HCT116 (cell line): ENCODE results near the gene RNF214. TPM values are rescaled to one million over a fixed set of nuclear protein-coding genes. Genes with fewer than 3 reads are reported as not detected.

Experiments
- ATAC-seq: fragments of 200-7000 bp; cut with Tn5 transposase; 2 replicates; pipeline ENCODE4 v1.9.1; 2020; ENCODE audit warnings: mild to moderate bottlenecking, moderate library complexity
- BruUV-seq: library from RNA; stranded (reverse); fragments of 400-500 nt; replicated peaks from 2 replicates; lab custom pipeline; 2021; lab: Mats Ljungman, UMichigan
- CTCF ChIA-PET: fragments of 300-600 bp; sonication (Branson Sonifier 250); formaldehyde crosslinking; loops from one replicate; lab custom pipeline; 2021; ENCODE audit warnings: antibody characterized with exemption; lab: Charles Lee
- POLR2A ChIA-PET: fragments of 300-600, 350-600 bp; sonication (Branson Sonifier 250); formaldehyde crosslinking; loops from one replicate; lab custom pipeline; 2021; ENCODE audit warnings: antibody characterized with exemption; lab: Charles Lee
- RAD21 ChIA-PET, 2 experiments: fragments of 300-600 bp; sonication (Branson Sonifier 250); formaldehyde crosslinking; loops; one replicate each; lab custom pipeline; 2023; ENCODE audit warnings: low total read pairs in 2 of 2; ENCODE audit not compliant: uncharacterized antibody in 2 of 2, unreplicated experiment in 2 of 2, low non-redundant PET in 1 of 2; lab: Charles Lee
- DNase-seq: peaks from one replicate; pipeline ENCODE4 v3.0.0-alpha.2; 2010; ENCODE audit warnings: low read depth, low spot score
- H2AFZ ChIP-seq: fragments of 200-600 bp; shearing (Covaris generic), sonication (generic); 2 replicates; pipeline ENCODE4 v1.6.1; 2017; ENCODE audit warnings: low read depth, mixed run types, mixed read lengths, antibody characterized with exemption, low read length; ENCODE audit not compliant: poor library complexity, severe bottlenecking
- H3K27ac ChIP-seq: 2 replicates; pipeline ENCODE4 v1.5.1; 2012; ENCODE audit warnings: low read depth, low read length
- H3K27me3 ChIP-seq: fragments of 200-600 bp; sonication (generic); 2 replicates; pipeline ENCODE4 v1.6.1; 2016; ENCODE audit warnings: mixed run types, low read length, mixed read lengths; ENCODE audit not compliant: insufficient read depth
- H3K36me3 ChIP-seq, 2 experiments: fragments of 200-500 bp in 1 of 2; fragments of 200-600 bp in 1 of 2; sonication (Bioruptor generic) in 1 of 2; sonication (generic) in 1 of 2; 2 replicates each; pipeline versions ENCODE4 v1.5.1 to v1.6.1; 2014 to 2016; ENCODE audit warnings: low read length in 2 of 2, inconsistent platforms in 1 of 2, mixed read lengths in 1 of 2, mixed run types in 1 of 2; ENCODE audit not compliant: insufficient read depth in 2 of 2, control insufficient read depth in 1 of 2
- H3K4me1 ChIP-seq, 2 experiments: fragments of 200-600 bp in 1 of 2; sonication (generic) in 1 of 2; 2 replicates each; pipeline versions ENCODE4 v1.5.1 to v1.6.1; 2012 to 2017; ENCODE audit warnings: low read length in 2 of 2, inconsistent platforms in 1 of 2, mild to moderate bottlenecking in 1 of 2, mixed read lengths in 1 of 2, mixed run types in 1 of 2, moderate library complexity in 1 of 2; ENCODE audit not compliant: insufficient read depth in 2 of 2, control insufficient read depth in 1 of 2
- H3K4me2 ChIP-seq: fragments of 200-600 bp; sonication (generic); 2 replicates; pipeline ENCODE4 v1.6.1; 2017; ENCODE audit warnings: mixed run types, low read length, mixed read lengths
- H3K4me3 ChIP-seq, 2 experiments: fragments of 200-600 bp in 1 of 2; sonication (generic) in 1 of 2; replicated peaks in 1 of 2; 2 replicates each; pipeline ENCODE4 v1.5.1; 2011 to 2016; ENCODE audit warnings: low read length in 2 of 2, control low read depth in 1 of 2, low read depth in 1 of 2, mild to moderate bottlenecking in 1 of 2, mixed read lengths in 1 of 2, mixed run types in 1 of 2
- H3K79me2 ChIP-seq: fragments of 200-600 bp; sonication (generic); 2 replicates; pipeline ENCODE4 v1.6.1; 2017; ENCODE audit warnings: mild to moderate bottlenecking, mixed run types, low read length, moderate library complexity, mixed read lengths; ENCODE audit not compliant: insufficient read depth
- H3K9ac ChIP-seq: fragments of 200-600 bp; sonication (generic); 2 replicates; pipeline ENCODE4 v1.6.1; 2016; ENCODE audit warnings: low read length, mixed read lengths
- H3K9me2 ChIP-seq: fragments of 200-600 bp; sonication (generic), shearing (Covaris generic); 2 replicates; pipeline ENCODE4 v1.6.1; 2017; ENCODE audit warnings: mixed run types, mild to moderate bottlenecking, moderate library complexity; ENCODE audit not compliant: insufficient read depth
- H3K9me3 ChIP-seq, 2 experiments: fragments of 200-500 bp in 1 of 2; fragments of 200-600 bp in 1 of 2; sonication (Bioruptor generic) in 1 of 2; sonication (generic) in 1 of 2; 2 replicates each; pipeline ENCODE4 v1.6.1; 2014 to 2017; ENCODE audit warnings: low read length in 2 of 2, mixed read lengths in 2 of 2, inconsistent platforms in 1 of 2, low read depth in 1 of 2, mild to moderate bottlenecking in 1 of 2, mixed run types in 1 of 2, moderate library complexity in 1 of 2; ENCODE audit not compliant: control insufficient read depth in 1 of 2, insufficient read depth in 1 of 2
- H4K20me1 ChIP-seq: fragments of 200-600 bp; sonication (generic), shearing (Covaris generic); 2 replicates; pipeline ENCODE4 v1.6.1; 2017; ENCODE audit warnings: mixed run types, mild to moderate bottlenecking, moderate library complexity; ENCODE audit not compliant: insufficient read depth
- CBX3 ChIP-seq: IDR thresholded peaks from 2 replicates; pipeline ENCODE4 v1.6.1; 2012; ENCODE audit warnings: low read depth
- EZH2phosphoT487 ChIP-seq: fragments of 200-600 bp; IDR thresholded peaks from 2 replicates; pipeline ENCODE4 v1.6.1; 2018; ENCODE audit warnings: antibody characterized with exemption, borderline replicate concordance
- SP1 ChIP-seq: IDR thresholded peaks from 2 replicates; pipeline ENCODE4 v1.6.1; 2012; ENCODE audit warnings: low read depth
- SRF ChIP-seq: IDR thresholded peaks from 2 replicates; pipeline ENCODE4 v1.6.1; 2012; ENCODE audit warnings: low read depth
- TCF7L2 ChIP-seq: IDR thresholded peaks from 2 replicates; pipeline ENCODE4 v1.7.0; 2011; ENCODE audit warnings: borderline replicate concordance, inconsistent platforms; ENCODE audit not compliant: insufficient read depth, insufficient read length; ENCODE audit errors: extremely low read depth
- intact Hi-C: fragments of 100-400 bp; cut with micrococcal nuclease; formaldehyde crosslinking; loops from 2 replicates; pipeline ENCODE4 v1.10.0; 2022
- total RNA-seq: library from RNA; stranded (reverse); gene quantifications from one replicate; pipeline ENCODE4 v1.2.1, GENCODE V29; 2021; ENCODE audit not compliant: unreplicated experiment
- TF ChIP-seq, protein P1 (sequence below): IDR thresholded peaks from 2 replicates; pipeline ENCODE4 v1.6.1; 2012; ENCODE audit warnings: low read depth

Gene RNF214
- total RNA-seq, 1 experiment from 2014 or later: 29.3 TPM

DNA sequence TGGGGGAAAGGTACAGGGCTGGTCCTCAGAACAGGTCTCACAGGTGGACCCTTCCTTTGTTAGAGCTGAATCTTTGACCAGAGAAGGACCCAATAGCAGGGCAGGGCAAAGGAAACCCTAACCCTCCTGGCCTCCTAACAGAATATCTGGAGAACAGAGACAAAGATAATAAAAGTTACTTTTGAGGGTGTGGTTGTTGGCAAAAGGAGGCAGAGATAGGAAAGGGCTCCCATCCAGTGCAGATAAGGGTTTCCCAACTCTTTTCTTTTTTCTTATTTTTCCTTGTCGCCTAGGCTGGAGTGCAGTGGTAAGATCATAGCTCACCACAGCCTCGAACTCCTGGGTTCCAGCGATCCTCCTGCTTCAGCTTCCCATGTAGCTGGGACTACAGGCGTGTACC lies 12.5 kb upstream of the RNF214 start:
- CTCF ChIA-PET: interaction anchor here (2.6 kb wide), 1 partner anchor 12 kb away, joined by 10 read pairs; the partner anchor contains the start of genes PCSK7 and RNF214
- no peak overlapping the region for H3K4me2 ChIP-seq
- intact Hi-C loops: no loop called here
- no peak overlapping the region for H2AFZ ChIP-seq
- H3K79me2 ChIP-seq: no peaks in the 10 kb centered on the region
- peaks cover 9 to 14% of the 10 kb centered on the region in 2 experiments; a peak in 3 of 4 replicates for H3K36me3 ChIP-seq
- RAD21 ChIA-PET: no interaction called here
- ATAC-seq: no peak
- no peak for TF ChIP-seq EZH2phosphoT487
- TF ChIP-seq TCF7L2: no peak
- TF ChIP-seq, protein P1, sequence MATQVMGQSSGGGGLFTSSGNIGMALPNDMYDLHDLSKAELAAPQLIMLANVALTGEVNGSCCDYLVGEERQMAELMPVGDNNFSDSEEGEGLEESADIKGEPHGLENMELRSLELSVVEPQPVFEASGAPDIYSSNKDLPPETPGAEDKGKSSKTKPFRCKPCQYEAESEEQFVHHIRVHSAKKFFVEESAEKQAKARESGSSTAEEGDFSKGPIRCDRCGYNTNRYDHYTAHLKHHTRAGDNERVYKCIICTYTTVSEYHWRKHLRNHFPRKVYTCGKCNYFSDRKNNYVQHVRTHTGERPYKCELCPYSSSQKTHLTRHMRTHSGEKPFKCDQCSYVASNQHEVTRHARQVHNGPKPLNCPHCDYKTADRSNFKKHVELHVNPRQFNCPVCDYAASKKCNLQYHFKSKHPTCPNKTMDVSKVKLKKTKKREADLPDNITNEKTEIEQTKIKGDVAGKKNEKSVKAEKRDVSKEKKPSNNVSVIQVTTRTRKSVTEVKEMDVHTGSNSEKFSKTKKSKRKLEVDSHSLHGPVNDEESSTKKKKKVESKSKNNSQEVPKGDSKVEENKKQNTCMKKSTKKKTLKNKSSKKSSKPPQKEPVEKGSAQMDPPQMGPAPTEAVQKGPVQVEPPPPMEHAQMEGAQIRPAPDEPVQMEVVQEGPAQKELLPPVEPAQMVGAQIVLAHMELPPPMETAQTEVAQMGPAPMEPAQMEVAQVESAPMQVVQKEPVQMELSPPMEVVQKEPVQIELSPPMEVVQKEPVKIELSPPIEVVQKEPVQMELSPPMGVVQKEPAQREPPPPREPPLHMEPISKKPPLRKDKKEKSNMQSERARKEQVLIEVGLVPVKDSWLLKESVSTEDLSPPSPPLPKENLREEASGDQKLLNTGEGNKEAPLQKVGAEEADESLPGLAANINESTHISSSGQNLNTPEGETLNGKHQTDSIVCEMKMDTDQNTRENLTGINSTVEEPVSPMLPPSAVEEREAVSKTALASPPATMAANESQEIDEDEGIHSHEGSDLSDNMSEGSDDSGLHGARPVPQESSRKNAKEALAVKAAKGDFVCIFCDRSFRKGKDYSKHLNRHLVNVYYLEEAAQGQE: no peak
- no peak for TF ChIP-seq CBX3
- TF ChIP-seq, all 23 proteins: peak for 0
- H3K27me3 ChIP-seq: no peaks in the 10 kb centered on the region
- no peak overlapping the region for H3K4me3 ChIP-seq
- no peak for DNase-seq
- H3K9ac ChIP-seq: no peak overlapping the region
- H4K20me1 ChIP-seq: no peaks in the 10 kb centered on the region
- H3K4me1 ChIP-seq: peaks cover 10 to 20% of the 10 kb centered on the region in 2 experiments
- BruUV-seq: no TSS peak
- H3K9me2 ChIP-seq: no peaks in the 10 kb centered on the region
- no peak overlapping the region for H3K27ac ChIP-seq
- H3K9me3 ChIP-seq: no peaks in the 10 kb centered on the region
- POLR2A ChIA-PET: no interaction called here

DNA sequence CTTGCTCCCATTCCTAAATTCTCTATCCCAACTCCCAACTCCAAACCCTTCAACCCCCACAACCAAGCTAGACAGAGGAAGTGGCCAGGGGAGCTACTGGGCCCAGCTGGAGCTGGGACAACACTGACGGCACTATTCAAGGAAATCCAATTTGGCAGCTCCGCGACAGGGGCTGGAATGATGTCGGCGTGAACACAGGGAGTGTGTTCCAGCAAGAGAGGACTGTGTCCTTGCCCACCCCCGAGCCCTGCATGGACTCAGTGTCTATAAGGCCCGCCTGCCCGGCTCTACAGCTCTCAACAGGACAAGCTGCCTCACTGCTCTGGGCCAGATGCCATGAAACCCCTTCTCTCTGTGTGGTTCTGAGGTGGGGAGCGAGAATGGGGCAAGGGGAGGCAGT lies 11.9 kb upstream of the RNF214 start:
- Histone ChIP-seq H3K79me2 (no peaks in the 10 kb centered on the region), H3K27ac (no peak overlapping the region), H3K4me2 (no peak overlapping the region), H3K9me3 (no peaks in the 10 kb centered on the region), H3K9ac (no peak overlapping the region), H3K4me3 (no peak overlapping the region), H3K36me3 (peaks cover 13 to 14% of the 10 kb centered on the region in 2 experiments; a peak in 3 of 4 replicates), H3K4me1 (peaks cover 10 to 20% of the 10 kb centered on the region in 2 experiments), H2AFZ (no peak overlapping the region), H3K9me2 (no peaks in the 10 kb centered on the region), H3K27me3 (no peaks in the 10 kb centered on the region), H4K20me1 (no peaks in the 10 kb centered on the region)
- ChIA-PET POLR2A (interaction anchor here (1.9 kb wide), 1 partner anchor 42 kb away, joined by 6 read pairs; the partner anchor contains the start of gene SIDT2), CTCF (interaction anchor here (2.6 kb wide), 1 partner anchor 11 kb away, joined by 10 read pairs; the partner anchor contains the start of genes PCSK7 and RNF214), RAD21 (no interaction called here)
- intact Hi-C loops: no loop called here
- TF ChIP-seq SP1 (no peak), SRF (no peak)
- BruUV-seq: no TSS peak
- ATAC-seq (no peak), DNase-seq (no peak)
